ENCODE measurements around the gene NOSIP. TPM values are rescaled to one million over a fixed set of nuclear protein-coding genes. Genes with fewer than 3 reads are reported as not detected.

The NOSIP gene
- total RNA-seq, 4 donors from 2014 or later: 56.5 to 105 (median 74.4) TPM

DNA sequence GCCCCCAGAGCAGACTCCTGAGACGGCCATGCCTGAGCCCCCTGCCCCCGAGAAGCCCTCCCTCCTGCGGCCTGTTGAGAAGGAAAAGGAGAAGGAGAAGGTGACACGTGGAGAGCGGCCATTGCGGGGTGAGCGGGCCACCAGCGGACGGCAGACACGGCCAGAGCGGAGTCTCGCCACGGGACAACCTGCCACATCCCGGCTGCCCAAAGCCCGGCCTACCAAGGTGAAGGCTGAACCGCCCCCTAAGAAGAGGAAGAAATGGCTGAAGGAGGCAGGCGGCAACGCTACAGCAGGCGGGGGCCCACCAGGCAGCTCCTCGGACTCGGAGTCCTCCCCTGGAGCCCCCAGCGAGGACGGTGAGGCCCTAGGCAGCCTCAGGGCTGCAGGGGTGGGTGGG lies 35.5 kb upstream of the NOSIP start:
- DNase-seq: no peak
- Histone ChIP-seq H3K4me3 (no peak overlapping the region), H3K27ac (no peak overlapping the region), H3K36me3 (peaks cover 0 to 35% (median 16%) of the 10 kb centered on the region in 4 donors), H3K4me1 (no peaks in the 10 kb centered on the region), H3K27me3 (no peaks in the 10 kb centered on the region), H3K9me3 (no peaks in the 10 kb centered on the region)
- intact Hi-C loops (cut with DNase I; ENCODE audit: low total_unique reads) (no loop called here), in situ Hi-C loops (cut with MboI; ENCODE audit: low pct_ligation_motif_present in 1 of 4, low pct_unique_long_range_greater_than_20kb in 1 of 4, low sequenced_read_pairs in 3 of 4) (no loop called here)
- no peak for TF ChIP-seq EP300 (IDR thresholded peaks at IDR 0.05; ENCODE audit: low read depth)
- TF ChIP-seq POLR2A (IDR thresholded peaks at IDR 0.05): no peak
- TF ChIP-seq, protein P1, sequence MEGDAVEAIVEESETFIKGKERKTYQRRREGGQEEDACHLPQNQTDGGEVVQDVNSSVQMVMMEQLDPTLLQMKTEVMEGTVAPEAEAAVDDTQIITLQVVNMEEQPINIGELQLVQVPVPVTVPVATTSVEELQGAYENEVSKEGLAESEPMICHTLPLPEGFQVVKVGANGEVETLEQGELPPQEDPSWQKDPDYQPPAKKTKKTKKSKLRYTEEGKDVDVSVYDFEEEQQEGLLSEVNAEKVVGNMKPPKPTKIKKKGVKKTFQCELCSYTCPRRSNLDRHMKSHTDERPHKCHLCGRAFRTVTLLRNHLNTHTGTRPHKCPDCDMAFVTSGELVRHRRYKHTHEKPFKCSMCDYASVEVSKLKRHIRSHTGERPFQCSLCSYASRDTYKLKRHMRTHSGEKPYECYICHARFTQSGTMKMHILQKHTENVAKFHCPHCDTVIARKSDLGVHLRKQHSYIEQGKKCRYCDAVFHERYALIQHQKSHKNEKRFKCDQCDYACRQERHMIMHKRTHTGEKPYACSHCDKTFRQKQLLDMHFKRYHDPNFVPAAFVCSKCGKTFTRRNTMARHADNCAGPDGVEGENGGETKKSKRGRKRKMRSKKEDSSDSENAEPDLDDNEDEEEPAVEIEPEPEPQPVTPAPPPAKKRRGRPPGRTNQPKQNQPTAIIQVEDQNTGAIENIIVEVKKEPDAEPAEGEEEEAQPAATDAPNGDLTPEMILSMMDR (IDR thresholded peaks at IDR 0.05): no peak
- TF ChIP-seq POLR2AphosphoS5 (IDR thresholded peaks at IDR 0.05): no peak
- WGBS, 2 donors (ENCODE audit: low coverage in 1 of 2): 95 to 100% methylated on average over 3 to 23 of the region's 23 CpGs

DNA sequence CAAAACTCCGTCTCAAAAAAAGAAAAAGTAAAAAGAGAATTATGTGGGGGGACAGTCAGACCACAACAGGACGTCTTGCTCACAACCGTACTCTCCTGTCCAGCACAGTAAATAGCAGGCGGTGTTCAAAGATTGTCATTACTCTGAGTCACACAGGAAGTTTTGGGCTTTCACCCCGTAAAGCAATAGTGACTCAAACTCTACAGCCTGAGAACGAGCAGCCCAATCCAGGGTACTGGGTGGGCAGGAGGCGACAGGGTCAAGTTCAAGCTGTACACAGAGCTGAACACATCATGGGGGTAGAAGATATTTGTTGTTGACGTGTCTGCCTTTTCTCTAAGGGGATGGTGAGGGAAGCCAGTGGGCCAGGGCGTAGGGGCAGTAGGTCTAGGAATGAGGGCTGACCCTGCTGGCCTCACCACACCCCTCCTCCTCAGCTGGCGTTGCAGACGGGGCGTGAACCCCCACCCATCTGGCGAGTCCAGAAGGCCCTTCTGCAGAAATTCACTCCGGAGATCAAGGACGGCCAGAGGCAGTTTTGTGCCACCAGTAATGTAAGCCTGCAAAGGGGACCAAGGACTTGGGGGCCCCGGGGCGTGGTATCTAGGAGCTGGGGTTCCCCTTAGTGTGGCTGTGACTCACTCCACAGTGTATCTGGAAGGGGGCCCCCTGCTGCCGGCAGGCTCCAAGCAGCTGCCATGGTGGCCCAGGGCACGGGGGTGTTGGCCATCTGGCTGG lies 33.9 kb upstream of the NOSIP start:
- no peaks in the 10 kb centered on the region for H3K27me3 ChIP-seq
- H3K36me3 ChIP-seq: peaks cover 0 to 45% (median 14%) of the 10 kb centered on the region in 4 donors
- H3K4me1 ChIP-seq: no peaks in the 10 kb centered on the region
- H3K27ac ChIP-seq: no peak overlapping the region
- no peak for TF ChIP-seq POLR2A (IDR thresholded peaks at IDR 0.05)
- TF ChIP-seq, protein P1 (IDR thresholded peaks at IDR 0.05): no peak
- TF ChIP-seq EP300 (IDR thresholded peaks at IDR 0.05; ENCODE audit: low read depth): no peak
- no peak for TF ChIP-seq POLR2AphosphoS5 (IDR thresholded peaks at IDR 0.05)
- no peak overlapping the region for H3K4me3 ChIP-seq
- 74 to 75% methylated on average over 9 to 19 of the region's 19 CpGs for WGBS, 2 donors (ENCODE audit: low coverage in 1 of 2)
- intact Hi-C loops (cut with DNase I; ENCODE audit: low total_unique reads): no loop called here
- H3K9me3 ChIP-seq: no peaks in the 10 kb centered on the region
- in situ Hi-C loops (cut with MboI; ENCODE audit: low pct_ligation_motif_present in 1 of 4, low pct_unique_long_range_greater_than_20kb in 1 of 4, low sequenced_read_pairs in 3 of 4): no loop called here
- DNase-seq: no peak

DNA sequence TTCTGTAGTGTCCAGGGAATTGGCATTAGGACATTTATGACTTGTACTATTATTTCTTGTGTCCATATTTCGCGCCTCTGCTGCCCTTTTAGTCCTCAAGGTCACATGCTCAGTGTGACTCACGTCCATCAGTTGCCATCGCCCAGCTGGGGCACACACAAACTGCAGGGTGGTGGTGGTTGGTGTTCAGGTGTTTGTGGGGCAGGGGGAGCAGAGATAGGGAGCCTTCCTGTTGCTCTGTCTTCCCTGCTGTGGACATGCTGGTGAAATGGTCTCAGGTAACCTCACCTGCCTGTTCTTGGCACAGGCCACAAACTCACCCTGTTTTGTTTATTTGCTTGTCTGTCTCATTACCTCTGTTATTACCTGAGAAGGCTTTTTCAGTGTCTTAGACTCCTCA lies 33.0 kb upstream of the NOSIP start:
- intact Hi-C loops (cut with DNase I; ENCODE audit: low total_unique reads) (no loop called here), in situ Hi-C loops (cut with MboI; ENCODE audit: low pct_ligation_motif_present in 1 of 4, low pct_unique_long_range_greater_than_20kb in 1 of 4, low sequenced_read_pairs in 3 of 4) (no loop called here)
- 62 to 75% methylated on average over 4 of the region's 4 CpGs for WGBS, 2 donors (ENCODE audit: low coverage in 1 of 2)
- H3K27me3 ChIP-seq: no peaks in the 10 kb centered on the region
- TF ChIP-seq POLR2AphosphoS5 (IDR thresholded peaks at IDR 0.05) (no peak), EP300 (IDR thresholded peaks at IDR 0.05; ENCODE audit: low read depth) (no peak), POLR2A (IDR thresholded peaks at IDR 0.05) (no peak)
- TF ChIP-seq, protein P1 (IDR thresholded peaks at IDR 0.05): no peak
- H3K36me3 ChIP-seq: peaks cover 0 to 45% (median 14%) of the 10 kb centered on the region in 4 donors
- H3K27ac ChIP-seq: no peak overlapping the region
- H3K9me3 ChIP-seq: no peaks in the 10 kb centered on the region
- no peak overlapping the region for H3K4me3 ChIP-seq
- H3K4me1 ChIP-seq: no peaks in the 10 kb centered on the region
- DNase-seq: no peak

DNA sequence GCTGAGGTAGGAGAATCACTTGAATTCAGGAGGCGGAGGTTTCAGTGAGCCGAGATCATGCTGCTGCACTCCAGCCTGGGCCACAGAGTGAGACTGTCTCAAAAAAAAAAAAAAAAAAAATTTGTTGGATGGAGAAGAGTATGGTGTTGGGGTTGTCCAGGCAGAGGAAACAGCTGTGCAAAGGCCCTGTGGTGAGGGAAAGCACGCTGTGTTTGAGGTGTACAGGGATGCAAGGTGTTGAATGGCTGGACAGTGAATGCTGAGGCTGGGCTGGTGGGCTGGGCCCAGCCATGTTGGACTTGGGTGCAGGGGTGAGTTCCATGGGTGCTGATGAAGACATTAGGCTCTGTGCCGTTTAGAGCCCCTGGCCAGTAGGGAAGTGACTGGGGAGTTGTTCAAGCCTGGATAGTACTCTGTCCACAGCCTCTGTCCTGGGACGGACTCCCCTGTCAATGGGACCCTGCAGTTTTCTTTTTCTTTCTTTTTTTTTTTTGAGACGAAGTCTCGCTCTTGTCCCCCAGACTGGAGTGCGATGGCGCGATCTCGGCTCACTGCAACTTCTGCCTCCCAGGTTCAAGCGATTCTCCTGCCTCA lies 29.2 kb upstream of the NOSIP start:
- TF ChIP-seq POLR2AphosphoS5 (IDR thresholded peaks at IDR 0.05): no peak
- no peak for TF ChIP-seq EP300 (IDR thresholded peaks at IDR 0.05; ENCODE audit: low read depth)
- TF ChIP-seq POLR2A (IDR thresholded peaks at IDR 0.05): no peak
- TF ChIP-seq, protein P1 (IDR thresholded peaks at IDR 0.05): no peak
- H3K9me3 ChIP-seq: no peaks in the 10 kb centered on the region
- no peak overlapping the region for H3K27ac ChIP-seq
- in situ Hi-C loops (cut with MboI; ENCODE audit: low pct_ligation_motif_present in 1 of 4, low pct_unique_long_range_greater_than_20kb in 1 of 4, low sequenced_read_pairs in 3 of 4) (no loop called here), intact Hi-C loops (cut with DNase I; ENCODE audit: low total_unique reads) (no loop called here)
- no peaks in the 10 kb centered on the region for H3K27me3 ChIP-seq
- DNase-seq: no peak
- H3K4me1 ChIP-seq: no peaks in the 10 kb centered on the region
- H3K36me3 ChIP-seq: peaks cover 0 to 34% (median 4%) of the 10 kb centered on the region in 4 donors
- WGBS, 2 donors (ENCODE audit: low coverage in 1 of 2): 96% methylated on average over 12 of the region's 12 CpGs; no CpG with 5 or more reads in 1 of the 2 donors
- H3K4me3 ChIP-seq: no peak overlapping the region
